ENCODE data around the gene ARHGEF16.

The ARHGEF16 gene

DNA sequence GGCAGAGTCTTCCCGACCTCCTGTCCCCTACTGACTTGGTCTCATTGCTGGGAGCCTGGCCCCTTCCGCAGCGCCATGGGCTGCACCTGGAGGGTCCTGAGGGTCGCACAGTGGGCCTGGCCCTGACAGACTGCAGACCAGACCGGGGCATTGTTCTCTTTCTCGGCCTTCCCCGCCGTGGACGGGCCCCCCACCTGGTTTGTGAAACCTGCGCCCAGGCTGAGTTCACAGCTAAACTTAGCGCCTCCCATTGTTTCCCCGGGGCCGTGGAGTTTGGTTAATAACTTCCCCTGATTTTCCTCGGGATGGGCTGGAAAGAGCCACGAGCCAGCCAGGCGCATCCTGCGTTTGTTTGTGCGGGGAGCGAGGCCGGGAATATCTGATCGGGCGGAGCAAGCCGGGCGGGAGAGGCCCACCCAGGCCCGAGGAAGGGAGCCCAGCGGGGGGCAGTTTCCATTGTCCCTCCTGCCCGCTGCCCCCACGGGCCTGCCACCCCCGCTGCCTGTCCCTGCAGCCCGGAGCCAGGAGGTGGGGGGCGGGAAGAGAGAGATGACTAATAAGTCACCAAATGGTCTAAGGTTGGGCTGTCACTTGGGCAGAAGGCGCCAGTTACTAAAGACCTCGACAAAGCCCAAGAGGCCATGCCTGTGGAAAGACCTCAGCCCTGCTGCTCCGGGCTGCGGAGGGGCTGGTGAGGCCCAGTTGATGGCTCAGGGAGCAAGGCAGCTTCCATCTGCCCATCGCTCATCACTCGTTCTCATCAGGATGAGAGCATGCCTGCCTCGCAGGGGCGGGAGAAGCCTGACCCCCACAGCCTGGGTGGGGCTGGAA is 39.0 kb upstream of the ARHGEF16 start:
- peak; percentile 74; the same call in 1 of the 2 replicates for TF ChIP-seq EGR2 (tag by site-specific recombination; IDR thresholded peaks at IDR 0.05; ENCODE audit: low read depth)
- no peak for TF ChIP-seq ZNF324 (tag by site-specific recombination; IDR thresholded peaks at IDR 0.05)
- TF ChIP-seq, protein P1, sequence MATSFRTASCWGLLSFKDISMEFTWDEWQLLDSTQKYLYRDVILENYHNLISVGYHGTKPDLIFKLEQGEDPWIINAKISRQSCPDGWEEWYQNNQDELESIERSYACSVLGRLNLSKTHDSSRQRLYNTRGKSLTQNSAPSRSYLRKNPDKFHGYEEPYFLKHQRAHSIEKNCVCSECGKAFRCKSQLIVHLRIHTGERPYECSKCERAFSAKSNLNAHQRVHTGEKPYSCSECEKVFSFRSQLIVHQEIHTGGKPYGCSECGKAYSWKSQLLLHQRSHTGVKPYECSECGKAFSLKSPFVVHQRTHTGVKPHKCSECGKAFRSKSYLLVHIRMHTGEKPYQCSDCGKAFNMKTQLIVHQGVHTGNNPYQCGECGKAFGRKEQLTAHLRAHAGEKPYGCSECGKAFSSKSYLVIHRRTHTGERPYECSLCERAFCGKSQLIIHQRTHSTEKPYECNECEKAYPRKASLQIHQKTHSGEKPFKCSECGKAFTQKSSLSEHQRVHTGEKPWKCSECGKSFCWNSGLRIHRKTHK (tag by site-specific recombination; IDR thresholded peaks at IDR 0.05) = no peak
- no peak for TF ChIP-seq SALL2 (tag by site-specific recombination; IDR thresholded peaks at IDR 0.05; ENCODE audit: borderline replicate concordance)
- no peak for TF ChIP-seq ZNF2 (tag by site-specific recombination; IDR thresholded peaks at IDR 0.05)
- TF ChIP-seq, protein P2, sequence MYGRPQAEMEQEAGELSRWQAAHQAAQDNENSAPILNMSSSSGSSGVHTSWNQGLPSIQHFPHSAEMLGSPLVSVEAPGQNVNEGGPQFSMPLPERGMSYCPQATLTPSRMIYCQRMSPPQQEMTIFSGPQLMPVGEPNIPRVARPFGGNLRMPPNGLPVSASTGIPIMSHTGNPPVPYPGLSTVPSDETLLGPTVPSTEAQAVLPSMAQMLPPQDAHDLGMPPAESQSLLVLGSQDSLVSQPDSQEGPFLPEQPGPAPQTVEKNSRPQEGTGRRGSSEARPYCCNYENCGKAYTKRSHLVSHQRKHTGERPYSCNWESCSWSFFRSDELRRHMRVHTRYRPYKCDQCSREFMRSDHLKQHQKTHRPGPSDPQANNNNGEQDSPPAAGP (tag by site-specific recombination; IDR thresholded peaks at IDR 0.05) = peak; percentile 98
- no peak for TF ChIP-seq MYNN (tag by site-specific recombination; IDR thresholded peaks at IDR 0.05; ENCODE audit: borderline replicate concordance)
- TF ChIP-seq ZNF211 (tag by site-specific recombination; IDR thresholded peaks at IDR 0.05; ENCODE audit: low read depth) = no peak
- no peak for TF ChIP-seq ZNF629 (tag by site-specific recombination; IDR thresholded peaks at IDR 0.05)
- peak; percentile 60 for TF ChIP-seq ZFHX2 (tag by site-specific recombination; conservative IDR thresholded peaks at IDR 0.05)
- peak; percentile 86 for TF ChIP-seq KLF1 (tag by site-specific recombination; IDR thresholded peaks at IDR 0.05)
- no peak for TF ChIP-seq ZNF16 (tag by site-specific recombination; IDR thresholded peaks at IDR 0.05; ENCODE audit: low read depth)
- 0 out of 2 replicates have a peak, but pooled peaks have one; percentile 26 for TF ChIP-seq ZBTB8A (tag by site-specific recombination; IDR thresholded peaks at IDR 0.05)
- no peak for TF ChIP-seq ZXDB (tag by site-specific recombination; IDR thresholded peaks at IDR 0.05)
- TF ChIP-seq, protein P3, sequence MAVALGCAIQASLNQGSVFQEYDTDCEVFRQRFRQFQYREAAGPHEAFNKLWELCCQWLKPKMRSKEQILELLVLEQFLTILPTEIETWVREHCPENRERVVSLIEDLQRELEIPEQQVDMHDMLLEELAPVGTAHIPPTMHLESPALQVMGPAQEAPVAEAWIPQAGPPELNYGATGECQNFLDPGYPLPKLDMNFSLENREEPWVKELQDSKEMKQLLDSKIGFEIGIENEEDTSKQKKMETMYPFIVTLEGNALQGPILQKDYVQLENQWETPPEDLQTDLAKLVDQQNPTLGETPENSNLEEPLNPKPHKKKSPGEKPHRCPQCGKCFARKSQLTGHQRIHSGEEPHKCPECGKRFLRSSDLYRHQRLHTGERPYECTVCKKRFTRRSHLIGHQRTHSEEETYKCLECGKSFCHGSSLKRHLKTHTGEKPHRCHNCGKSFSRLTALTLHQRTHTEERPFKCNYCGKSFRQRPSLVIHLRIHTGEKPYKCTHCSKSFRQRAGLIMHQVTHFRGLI (tag by site-specific recombination; IDR thresholded peaks at IDR 0.05) = no peak
- H3K36me3 ChIP-seq (ENCODE audit: control insufficient read depth in 2 of 2, insufficient read depth in 1 of 2, low read length in 2 of 2) = peaks cover 0 to 32% of the 10 kb centered on the region in 2 experiments; a peak in 1 of 3 replicates
- ChIA-PET CTCF (no interaction called here), POLR2A (no interaction called here)
- H3K9me3 ChIP-seq (ENCODE audit: control insufficient read depth, insufficient read depth, low read depth, low read length) = no peaks in the 10 kb centered on the region
- no peak overlapping the region for H3K4me3 ChIP-seq (ENCODE audit: low read depth, low read length)
- H3K4me1 ChIP-seq (ENCODE audit: control insufficient read depth, insufficient read depth, low read length) = peaks cover 11% of the 10 kb centered on the region
- no peak overlapping the region; the same call in 1 of the 2 replicates for H3K27ac ChIP-seq (ENCODE audit: extremely low read depth, low read depth, low read length)

DNA sequence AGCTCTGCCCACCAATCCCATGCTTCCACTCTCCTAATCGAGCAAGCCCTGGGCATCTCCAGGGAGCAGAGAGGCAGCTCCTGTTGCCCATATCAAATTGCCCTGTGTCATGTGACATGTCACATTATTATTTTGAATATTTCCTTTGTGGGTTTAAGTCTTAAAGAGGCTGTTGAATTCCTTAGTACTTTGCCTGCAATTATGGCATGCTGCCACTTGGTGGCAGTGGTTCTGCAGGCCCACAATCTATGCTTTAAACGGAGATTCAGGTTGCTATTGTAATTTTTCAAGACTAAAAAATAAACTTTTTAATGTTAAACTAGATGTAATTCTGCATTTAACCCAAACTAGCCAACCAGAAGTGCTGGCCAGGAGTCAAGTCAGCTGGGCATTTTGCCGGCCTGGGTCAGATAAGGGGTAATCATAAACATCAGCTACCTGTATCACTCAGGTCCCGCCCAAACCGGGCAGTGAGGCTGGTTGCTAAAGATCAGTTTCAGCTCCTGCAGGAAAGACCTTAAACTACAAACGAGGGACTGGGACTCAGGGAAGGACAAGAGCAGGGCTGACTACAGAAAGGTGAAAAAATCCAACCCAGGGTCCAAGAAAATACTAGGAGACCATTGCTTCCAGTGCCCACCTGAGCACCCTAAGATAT is 37.3 kb upstream of the ARHGEF16 start:
- Histone ChIP-seq H3K4me3 (ENCODE audit: low read depth, low read length) (no peak overlapping the region), H3K9me3 (ENCODE audit: control insufficient read depth, insufficient read depth, low read depth, low read length) (no peaks in the 10 kb centered on the region), H3K27ac (ENCODE audit: extremely low read depth, low read depth, low read length) (no peak overlapping the region), H3K36me3 (ENCODE audit: control insufficient read depth in 2 of 2, insufficient read depth in 1 of 2, low read length in 2 of 2) (peaks cover 0 to 27% of the 10 kb centered on the region in 2 experiments; a peak in 1 of 3 replicates), H3K4me1 (ENCODE audit: control insufficient read depth, insufficient read depth, low read length) (peaks cover 20% of the 10 kb centered on the region)
- ChIA-PET CTCF (interaction anchor here (1.1 to 1.5 kb wide), 3 partner anchors 10 to 28 kb away, joined by 3 to 5 read pairs (median 3); no protein-coding TSS in a partner anchor), POLR2A (no interaction called here)
- TF ChIP-seq SETDB1 (IDR thresholded peaks at IDR 0.05; ENCODE audit: insufficient read length, low read length) = peak; percentile 79
- TF ChIP-seq, protein P4, sequence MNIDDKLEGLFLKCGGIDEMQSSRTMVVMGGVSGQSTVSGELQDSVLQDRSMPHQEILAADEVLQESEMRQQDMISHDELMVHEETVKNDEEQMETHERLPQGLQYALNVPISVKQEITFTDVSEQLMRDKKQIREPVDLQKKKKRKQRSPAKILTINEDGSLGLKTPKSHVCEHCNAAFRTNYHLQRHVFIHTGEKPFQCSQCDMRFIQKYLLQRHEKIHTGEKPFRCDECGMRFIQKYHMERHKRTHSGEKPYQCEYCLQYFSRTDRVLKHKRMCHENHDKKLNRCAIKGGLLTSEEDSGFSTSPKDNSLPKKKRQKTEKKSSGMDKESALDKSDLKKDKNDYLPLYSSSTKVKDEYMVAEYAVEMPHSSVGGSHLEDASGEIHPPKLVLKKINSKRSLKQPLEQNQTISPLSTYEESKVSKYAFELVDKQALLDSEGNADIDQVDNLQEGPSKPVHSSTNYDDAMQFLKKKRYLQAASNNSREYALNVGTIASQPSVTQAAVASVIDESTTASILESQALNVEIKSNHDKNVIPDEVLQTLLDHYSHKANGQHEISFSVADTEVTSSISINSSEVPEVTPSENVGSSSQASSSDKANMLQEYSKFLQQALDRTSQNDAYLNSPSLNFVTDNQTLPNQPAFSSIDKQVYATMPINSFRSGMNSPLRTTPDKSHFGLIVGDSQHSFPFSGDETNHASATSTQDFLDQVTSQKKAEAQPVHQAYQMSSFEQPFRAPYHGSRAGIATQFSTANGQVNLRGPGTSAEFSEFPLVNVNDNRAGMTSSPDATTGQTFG (tag by site-specific recombination; IDR thresholded peaks at IDR 0.05; ENCODE audit: borderline replicate concordance) = no peak
- TF ChIP-seq, protein P5, sequence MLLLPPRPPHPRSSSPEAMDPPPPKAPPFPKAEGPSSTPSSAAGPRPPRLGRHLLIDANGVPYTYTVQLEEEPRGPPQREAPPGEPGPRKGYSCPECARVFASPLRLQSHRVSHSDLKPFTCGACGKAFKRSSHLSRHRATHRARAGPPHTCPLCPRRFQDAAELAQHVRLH (tag by site-specific recombination; IDR thresholded peaks at IDR 0.05) = 0 out of 2 replicates have a peak, but pooled peaks have one; percentile 21
- TF ChIP-seq ZNF394 (tag by site-specific recombination; IDR thresholded peaks at IDR 0.05; ENCODE audit: borderline replicate concordance) = no peak
- no peak for TF ChIP-seq SALL2 (tag by site-specific recombination; IDR thresholded peaks at IDR 0.05; ENCODE audit: borderline replicate concordance)
- TF ChIP-seq ZBTB21 (tag by site-specific recombination; IDR thresholded peaks at IDR 0.05) = no peak
- TF ChIP-seq ZNF629 (tag by site-specific recombination; IDR thresholded peaks at IDR 0.05) = no peak
- TF ChIP-seq ZNF248 (tag by site-specific recombination; IDR thresholded peaks at IDR 0.05) = no peak
- TF ChIP-seq ZNF837 (tag by site-specific recombination; IDR thresholded peaks at IDR 0.05) = no peak
- TF ChIP-seq GLI4 (tag by site-specific recombination; IDR thresholded peaks at IDR 0.05) = no peak
- no peak for TF ChIP-seq ZNF214 (tag by site-specific recombination; IDR thresholded peaks at IDR 0.05; ENCODE audit: borderline replicate concordance)
- TF ChIP-seq, protein P1 (tag by site-specific recombination; IDR thresholded peaks at IDR 0.05) = no peak
